Measurements from ENCODE around the gene CLDN17.

- TF ChIP-seq CTCF (IDR thresholded peaks at IDR 0.05): no peak
- no peak for TF ChIP-seq POLR2A (IDR thresholded peaks at IDR 0.05)
- no peak for TF ChIP-seq EP300 (IDR thresholded peaks at IDR 0.05)
- no peak for TF ChIP-seq POLR2AphosphoS5 (IDR thresholded peaks at IDR 0.05)
Measured at GRCh38 chr21:30117631-30118030, 49.0 kb downstream of the CLDN17 start.
